ENCODE data around the gene STXBP3.

Gene STXBP3

GRCh38 chr1:108843390-108844137 is 97.1 kb downstream of the STXBP3 start:
- H3K36me3 ChIP-seq (ENCODE audit: control insufficient read depth, insufficient read depth, low read length), result no peaks in the 10 kb centered on the region
- no peaks in the 10 kb centered on the region for H3K4me1 ChIP-seq (ENCODE audit: control insufficient read depth, insufficient read depth, low read length, poor library complexity, severe bottlenecking)
- no peak overlapping the region for H3K4me3 ChIP-seq (ENCODE audit: extremely low read depth, insufficient read depth, low read length, poor library complexity, severe bottlenecking)
- H3K27ac ChIP-seq (ENCODE audit: low read depth, low read length, severe bottlenecking), result no peak overlapping the region
- H3K9me3 ChIP-seq (ENCODE audit: control insufficient read depth, low read length), result no peaks in the 10 kb centered on the region
- 100% methylated on average over 1 of the region's 3 CpGs for WGBS, 2 experiments (ENCODE audit: insufficient coverage in 2 of 2)

- Histone ChIP-seq H3K4me3 (ENCODE audit: extremely low read depth, insufficient read depth, low read length, poor library complexity, severe bottlenecking) (no peak overlapping the region), H3K4me1 (ENCODE audit: control insufficient read depth, insufficient read depth, low read length, poor library complexity, severe bottlenecking) (no peaks in the 10 kb centered on the region), H3K9me3 (ENCODE audit: control insufficient read depth, low read length) (no peaks in the 10 kb centered on the region), H3K36me3 (ENCODE audit: control insufficient read depth, insufficient read depth, low read length) (no peaks in the 10 kb centered on the region), H3K27ac (ENCODE audit: low read depth, low read length, severe bottlenecking) (no peak overlapping the region)
- WGBS, 2 experiments (ENCODE audit: insufficient coverage in 2 of 2), result 89 to 97% methylated on average over 3 to 4 of the region's 4 CpGs
Observed at GRCh38 chr1:108845446-108845845, 99.0 kb downstream of the STXBP3 start.

- Histone ChIP-seq H3K4me3 (ENCODE audit: extremely low read depth, insufficient read depth, low read length, poor library complexity, severe bottlenecking) (no peak overlapping the region), H3K36me3 (ENCODE audit: control insufficient read depth, insufficient read depth, low read length) (no peaks in the 10 kb centered on the region), H3K27ac (ENCODE audit: low read depth, low read length, severe bottlenecking) (no peak overlapping the region), H3K4me1 (ENCODE audit: control insufficient read depth, insufficient read depth, low read length, poor library complexity, severe bottlenecking) (no peaks in the 10 kb centered on the region), H3K9me3 (ENCODE audit: control insufficient read depth, low read length) (no peaks in the 10 kb centered on the region)
- WGBS, 2 experiments (ENCODE audit: insufficient coverage in 2 of 2), result 81% methylated on average over 6 of the region's 6 CpGs
Observed at GRCh38 chr1:108845991-108846390, 99.5 kb downstream of the STXBP3 start.

GRCh38 chr1:108847494-108847893 is 101.0 kb downstream of the STXBP3 start:
- 83 to 100% methylated on average over 1 of the region's 1 CpG for WGBS, 2 experiments (ENCODE audit: insufficient coverage in 2 of 2)
- H3K4me1 ChIP-seq (ENCODE audit: control insufficient read depth, insufficient read depth, low read length, poor library complexity, severe bottlenecking), result no peaks in the 10 kb centered on the region
- no peak overlapping the region for H3K4me3 ChIP-seq (ENCODE audit: extremely low read depth, insufficient read depth, low read length, poor library complexity, severe bottlenecking)
- no peaks in the 10 kb centered on the region for H3K36me3 ChIP-seq (ENCODE audit: control insufficient read depth, insufficient read depth, low read length)
- H3K27ac ChIP-seq (ENCODE audit: low read depth, low read length, severe bottlenecking), result no peak overlapping the region
- no peaks in the 10 kb centered on the region for H3K9me3 ChIP-seq (ENCODE audit: control insufficient read depth, low read length)

- Histone ChIP-seq H3K4me1 (ENCODE audit: control insufficient read depth, insufficient read depth, low read length, poor library complexity, severe bottlenecking) (no peaks in the 10 kb centered on the region), H3K27ac (ENCODE audit: low read depth, low read length, severe bottlenecking) (no peak overlapping the region), H3K9me3 (ENCODE audit: control insufficient read depth, low read length) (no peaks in the 10 kb centered on the region), H3K4me3 (ENCODE audit: extremely low read depth, insufficient read depth, low read length, poor library complexity, severe bottlenecking) (no peak overlapping the region), H3K36me3 (ENCODE audit: control insufficient read depth, insufficient read depth, low read length) (no peaks in the 10 kb centered on the region)
Observed at GRCh38 chr1:108848806-108849205, 102.3 kb downstream of the STXBP3 start.

- Histone ChIP-seq H3K9me3 (ENCODE audit: control insufficient read depth, low read length) (no peaks in the 10 kb centered on the region), H3K27ac (ENCODE audit: low read depth, low read length, severe bottlenecking) (no peak overlapping the region), H3K4me3 (ENCODE audit: extremely low read depth, insufficient read depth, low read length, poor library complexity, severe bottlenecking) (no peak overlapping the region), H3K4me1 (ENCODE audit: control insufficient read depth, insufficient read depth, low read length, poor library complexity, severe bottlenecking) (no peaks in the 10 kb centered on the region), H3K36me3 (ENCODE audit: control insufficient read depth, insufficient read depth, low read length) (no peaks in the 10 kb centered on the region)
- WGBS, 2 experiments (ENCODE audit: insufficient coverage in 2 of 2), result 91 to 94% methylated on average over 5 to 7 of the region's 7 CpGs
Observed at GRCh38 chr1:108850929-108851328, 104.5 kb downstream of the STXBP3 start.

- H3K27ac ChIP-seq (ENCODE audit: low read depth, low read length, severe bottlenecking), result no peak overlapping the region
- H3K4me3 ChIP-seq (ENCODE audit: extremely low read depth, insufficient read depth, low read length, poor library complexity, severe bottlenecking), result no peak overlapping the region
- no peaks in the 10 kb centered on the region for H3K9me3 ChIP-seq (ENCODE audit: control insufficient read depth, low read length)
- H3K36me3 ChIP-seq (ENCODE audit: control insufficient read depth, insufficient read depth, low read length), result no peaks in the 10 kb centered on the region
- no peaks in the 10 kb centered on the region for H3K4me1 ChIP-seq (ENCODE audit: control insufficient read depth, insufficient read depth, low read length, poor library complexity, severe bottlenecking)
- 90 to 95% methylated on average over 2 to 3 of the region's 4 CpGs for WGBS, 2 experiments (ENCODE audit: insufficient coverage in 2 of 2)
Observed at GRCh38 chr1:108851567-108851966, 105.1 kb downstream of the STXBP3 start.

- Histone ChIP-seq H3K9me3 (ENCODE audit: control insufficient read depth, low read length) (no peaks in the 10 kb centered on the region), H3K4me3 (ENCODE audit: extremely low read depth, insufficient read depth, low read length, poor library complexity, severe bottlenecking) (no peak overlapping the region), H3K27ac (ENCODE audit: low read depth, low read length, severe bottlenecking) (no peak overlapping the region), H3K4me1 (ENCODE audit: control insufficient read depth, insufficient read depth, low read length, poor library complexity, severe bottlenecking) (no peaks in the 10 kb centered on the region), H3K36me3 (ENCODE audit: control insufficient read depth, insufficient read depth, low read length) (no peaks in the 10 kb centered on the region)
- 82 to 93% methylated on average over 6 to 7 of the region's 7 CpGs for WGBS, 2 experiments (ENCODE audit: insufficient coverage in 2 of 2)
Observed at GRCh38 chr1:108852221-108852975, 105.9 kb downstream of the STXBP3 start.

- Histone ChIP-seq H3K4me1 (ENCODE audit: control insufficient read depth, insufficient read depth, low read length, poor library complexity, severe bottlenecking) (no peaks in the 10 kb centered on the region), H3K9me3 (ENCODE audit: control insufficient read depth, low read length) (no peaks in the 10 kb centered on the region), H3K27ac (ENCODE audit: low read depth, low read length, severe bottlenecking) (no peak overlapping the region), H3K36me3 (ENCODE audit: control insufficient read depth, insufficient read depth, low read length) (no peaks in the 10 kb centered on the region), H3K4me3 (ENCODE audit: extremely low read depth, insufficient read depth, low read length, poor library complexity, severe bottlenecking) (no peak overlapping the region)
- 75 to 100% methylated on average over 1 to 2 of the region's 3 CpGs for WGBS, 2 experiments (ENCODE audit: insufficient coverage in 2 of 2)
Observed at GRCh38 chr1:108854221-108855019, 107.9 kb downstream of the STXBP3 start.

GRCh38 chr1:108856994-108857393 is 110.5 kb downstream of the STXBP3 start, which contains the start of gene AKNAD1:
Gene AKNAD1, minus strand, starts transcription at chr1:108857094. Its CDS starts 4,430 bp downstream, at chr1:108852664.
- no peaks in the 10 kb centered on the region for H3K9me3 ChIP-seq (ENCODE audit: control insufficient read depth, low read length)

More at GRCh38 chr1:108856994-108857393, 110.5 kb downstream of the STXBP3 start, which contains the start of gene AKNAD1:
- 71 to 100% methylated on average over 1 of the region's 1 CpG for WGBS, 2 experiments (ENCODE audit: insufficient coverage in 2 of 2)
- no peak within 1 kb of the TSS for H3K27ac ChIP-seq (ENCODE audit: low read depth, low read length, severe bottlenecking)
- no peak within 1 kb of the TSS for H3K4me3 ChIP-seq (ENCODE audit: extremely low read depth, insufficient read depth, low read length, poor library complexity, severe bottlenecking)
- no peaks in the 10 kb centered on the region for H3K36me3 ChIP-seq (ENCODE audit: control insufficient read depth, insufficient read depth, low read length)
- H3K4me1 ChIP-seq (ENCODE audit: control insufficient read depth, insufficient read depth, low read length, poor library complexity, severe bottlenecking), result no peaks in the 10 kb centered on the region
